HG03565 (cell line): ENCODE results near the gene ZNF320.
A peak's percentile ranks its signal among the peaks of the same experiment; 100 is the strongest.
"Not testable (repeated sequence)": the region's sequence is repeated elsewhere in the genome, so short reads cannot be mapped to it uniquely, and the experiment has no call there.

ENCODE experiments used
- ATAC-seq: cut with Tn5 transposase; IDR thresholded peaks from one replicate; pipeline ENCODE4 v1.9.1; 2021; ENCODE audit warnings: mild to moderate bottlenecking, moderate library complexity; ENCODE audit not compliant: unreplicated experiment

ZNF320 gene

GRCh38 chr19:52922841-52923777 is 25.7 kb upstream of the ZNF320 start, which contains the start of gene ZNF888:
Gene ZNF888 (minus strand): TSS chr19:52923428. CDS start chr19:52917873, 5,555 bp downstream.
- peak; percentile 65 for ATAC-seq

- no peak for ATAC-seq
Observed at GRCh38 chr19:52917531-52917930, 20.1 kb upstream of the ZNF320 start.

GRCh38 chr19:52910648-52911047 is 13.2 kb upstream of the ZNF320 start:
- no peak for ATAC-seq

GRCh38 chr19:52904052-52904780 is 6.8 kb upstream of the ZNF320 start:
- not testable (repeated sequence) for ATAC-seq

- no peak for ATAC-seq
Observed at GRCh38 chr19:52901842-52902241, 4.4 kb upstream of the ZNF320 start.

- not testable (repeated sequence) for ATAC-seq
Observed at GRCh38 chr19:52898596-52898995, 1.2 kb upstream of the ZNF320 start.

GRCh38 chr19:52898101-52898500 is 666 bp upstream of the ZNF320 start:
- no peak for ATAC-seq

- ATAC-seq = no peak
Observed at GRCh38 chr19:52896431-52897137, 851 bp downstream of the ZNF320 start.

GRCh38 chr19:52891336-52891735 is 6.1 kb downstream of the ZNF320 start:
- ATAC-seq = no peak

- ATAC-seq = no peak
Observed at GRCh38 chr19:52889931-52890330, 7.5 kb downstream of the ZNF320 start.

- ATAC-seq = no peak
Observed at GRCh38 chr19:52889076-52889475, 8.4 kb downstream of the ZNF320 start.

- no peak for ATAC-seq
Observed at GRCh38 chr19:52880895-52881389, 16.5 kb downstream of the ZNF320 start.

- ATAC-seq = not testable (repeated sequence)
Observed at GRCh38 chr19:52872996-52873395, 24.4 kb downstream of the ZNF320 start.

- ATAC-seq = no peak
Observed at GRCh38 chr19:52871466-52871865, 26.0 kb downstream of the ZNF320 start.

GRCh38 chr19:52868031-52868430 is 29.4 kb downstream of the ZNF320 start:
- not testable (repeated sequence) for ATAC-seq

- ATAC-seq = peak; percentile 94
Observed at GRCh38 chr19:52857378-52858191, 39.9 kb downstream of the ZNF320 start, which contains the start of gene ZNF468. Gene ZNF468 (minus strand): TSS chr19:52857619. CDS start chr19:52854272, 3,347 bp downstream.

GRCh38 chr19:52856540-52857377 is 40.7 kb downstream of the ZNF320 start:
- not testable (repeated sequence) for ATAC-seq
